Uterus (tissue), 4 donors: ENCODE data around the gene ZNF280A. TPM values are rescaled to one million over a fixed set of nuclear protein-coding genes. Genes with fewer than 3 reads are reported as not detected.
"Not testable (repeated sequence)": the region's sequence is repeated elsewhere in the genome, so short reads cannot be mapped to it uniquely, and the experiment has no call there.

Experiments
- DNase-seq, 2 donors: peaks; one replicate each; pipeline ENCODE4 v3.0.0-alpha.2; 2019 to 2020
- H3K27ac ChIP-seq, 2 donors: fragments of 200-600 bp; sonication (generic); 1 replicate in 1 of 2; 2 replicates in 1 of 2; pipeline ENCODE4 v1.5.1; 2016 to 2018
- H3K27me3 ChIP-seq, 2 donors: fragments of 200-600 bp; sonication (generic); one replicate each; pipeline ENCODE4 v1.5.1; 2018 to 2019; ENCODE audit warnings: control low read depth in 1 of 2
- H3K36me3 ChIP-seq, 2 donors: fragments of 200-600 bp; sonication (generic); one replicate each; pipeline ENCODE4 v1.5.1; 2019; ENCODE audit warnings: control low read depth in 1 of 2
- H3K4me1 ChIP-seq, 2 donors: fragments of 200-600 bp; sonication (generic); one replicate each; pipeline ENCODE4 v1.5.1; 2018 to 2019; ENCODE audit warnings: control low read depth in 1 of 2
- H3K4me3 ChIP-seq, 2 donors: fragments of 200-600 bp; sonication (generic); 1 replicate in 1 of 2; 2 replicates in 1 of 2; pipeline ENCODE4 v1.5.1; 2018 to 2019; ENCODE audit warnings: mild to moderate bottlenecking in 1 of 2
- H3K9me3 ChIP-seq, 2 donors: fragments of 200-600 bp; sonication (generic); one replicate each; pipeline ENCODE4 v1.5.1; 2019; ENCODE audit warnings: control low read depth in 1 of 2
- POLR2A ChIP-seq, 2 donors: fragments of 450-650 bp; IDR thresholded peaks; one replicate each; pipeline ENCODE4 v1.6.1; 2016; ENCODE audit warnings: antibody characterized with exemption in 2 of 2, mild to moderate bottlenecking in 1 of 2, moderate library complexity in 1 of 2
- intact Hi-C: fragments of 100-400 bp; cut with DNase I; formaldehyde crosslinking; loops from one replicate; pipeline ENCODE4 v1.15.1; 2023; ENCODE audit warnings: low total_unique reads
- total RNA-seq, 4 donors: library from RNA; depleted of rRNA in 3 of 4; stranded (reverse); fragments of >200 nt in 3 of 4; gene quantifications; one replicate each; pipeline versions ENCODE4 v1.1.0 to v1.2.4, GENCODE V29; 2014 to 2023
- TF ChIP-seq, protein P1 (sequence below), 4 experiments: fragments of 200-600 bp in 2 of 4; fragments of 450-650 bp in 2 of 4; sonication (generic) in 2 of 4; IDR thresholded peaks; one replicate each; pipeline ENCODE4 v1.5.1; 2016 to 2019; ENCODE audit warnings: antibody characterized with exemption in 4 of 4, mild to moderate bottlenecking in 2 of 4, moderate library complexity in 1 of 4
- donor health status: DM: yes; HTN: yes; CAD: no.

Gene ZNF280A
- total RNA-seq, 4 donors from 2014 or later, result not detected

GRCh38 chr22:22508274-22509176, 11.5 kb downstream of the ZNF280A start, which contains the start of gene ZNF280B:
Gene ZNF280B (minus strand): TSS chr22:22508742. CDS start chr22:22489398, 19,344 bp downstream.
- intact Hi-C loops, result no loop called here
- peak; percentile 16 to 20 for DNase-seq
- TF ChIP-seq, protein P1, sequence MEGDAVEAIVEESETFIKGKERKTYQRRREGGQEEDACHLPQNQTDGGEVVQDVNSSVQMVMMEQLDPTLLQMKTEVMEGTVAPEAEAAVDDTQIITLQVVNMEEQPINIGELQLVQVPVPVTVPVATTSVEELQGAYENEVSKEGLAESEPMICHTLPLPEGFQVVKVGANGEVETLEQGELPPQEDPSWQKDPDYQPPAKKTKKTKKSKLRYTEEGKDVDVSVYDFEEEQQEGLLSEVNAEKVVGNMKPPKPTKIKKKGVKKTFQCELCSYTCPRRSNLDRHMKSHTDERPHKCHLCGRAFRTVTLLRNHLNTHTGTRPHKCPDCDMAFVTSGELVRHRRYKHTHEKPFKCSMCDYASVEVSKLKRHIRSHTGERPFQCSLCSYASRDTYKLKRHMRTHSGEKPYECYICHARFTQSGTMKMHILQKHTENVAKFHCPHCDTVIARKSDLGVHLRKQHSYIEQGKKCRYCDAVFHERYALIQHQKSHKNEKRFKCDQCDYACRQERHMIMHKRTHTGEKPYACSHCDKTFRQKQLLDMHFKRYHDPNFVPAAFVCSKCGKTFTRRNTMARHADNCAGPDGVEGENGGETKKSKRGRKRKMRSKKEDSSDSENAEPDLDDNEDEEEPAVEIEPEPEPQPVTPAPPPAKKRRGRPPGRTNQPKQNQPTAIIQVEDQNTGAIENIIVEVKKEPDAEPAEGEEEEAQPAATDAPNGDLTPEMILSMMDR (IDR thresholded peaks at IDR 0.05), result peak in 3 of 4 experiments; percentile 14 to 45 (median 27)
- TF ChIP-seq POLR2A (IDR thresholded peaks at IDR 0.05), result peak in 1 of 2 donors; percentile 22
- H3K4me1 ChIP-seq, result no peaks in the 10 kb centered on the region
- H3K9me3 ChIP-seq, result peaks cover 0 to 7% of the 10 kb centered on the region in 2 donors
- no peaks in the 10 kb centered on the region for H3K36me3 ChIP-seq
- H3K27me3 ChIP-seq, result no peaks in the 10 kb centered on the region
- no peak within 1 kb of the TSS for H3K27ac ChIP-seq
- peak within 1 kb of the TSS; percentile 37 to 44 for H3K4me3 ChIP-seq

DNA sequence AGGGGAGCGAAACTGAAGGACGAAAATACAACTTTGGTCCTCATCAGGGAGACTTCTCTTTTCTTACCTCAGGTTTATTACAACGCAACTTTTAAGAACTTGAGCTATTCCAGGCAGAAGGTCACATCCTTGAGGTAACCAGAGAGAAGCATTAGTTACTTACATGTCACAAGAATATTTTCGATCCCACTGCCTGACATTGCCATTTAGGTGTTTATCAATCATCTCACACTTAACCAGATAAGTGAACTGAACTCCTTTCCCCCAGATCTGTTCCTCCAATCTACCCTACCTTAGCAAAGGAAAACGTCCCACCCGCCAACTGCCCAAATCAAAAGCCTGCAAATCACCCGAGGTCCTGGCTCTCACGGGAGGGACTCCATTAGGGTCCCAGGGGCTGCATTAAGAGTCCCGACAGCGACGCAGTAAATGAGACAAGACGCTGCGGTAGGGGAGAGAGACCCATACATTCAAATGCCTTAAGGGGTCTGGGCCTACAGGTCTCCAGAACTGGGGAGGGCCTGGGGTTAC, 12.3 kb downstream of the ZNF280A start:
- intact Hi-C loops, result no loop called here
- H3K27ac ChIP-seq, result no peak overlapping the region
- no peak for DNase-seq
- H3K4me1 ChIP-seq, result no peaks in the 10 kb centered on the region
- TF ChIP-seq, protein P1 (IDR thresholded peaks at IDR 0.05), result no peak
- TF ChIP-seq POLR2A (IDR thresholded peaks at IDR 0.05), result no peak
- no peaks in the 10 kb centered on the region for H3K36me3 ChIP-seq
- peaks cover 0 to 7% of the 10 kb centered on the region in 2 donors for H3K9me3 ChIP-seq
- peak overlapping the region; percentile 37 to 44 for H3K4me3 ChIP-seq
- no peaks in the 10 kb centered on the region for H3K27me3 ChIP-seq

DNA sequence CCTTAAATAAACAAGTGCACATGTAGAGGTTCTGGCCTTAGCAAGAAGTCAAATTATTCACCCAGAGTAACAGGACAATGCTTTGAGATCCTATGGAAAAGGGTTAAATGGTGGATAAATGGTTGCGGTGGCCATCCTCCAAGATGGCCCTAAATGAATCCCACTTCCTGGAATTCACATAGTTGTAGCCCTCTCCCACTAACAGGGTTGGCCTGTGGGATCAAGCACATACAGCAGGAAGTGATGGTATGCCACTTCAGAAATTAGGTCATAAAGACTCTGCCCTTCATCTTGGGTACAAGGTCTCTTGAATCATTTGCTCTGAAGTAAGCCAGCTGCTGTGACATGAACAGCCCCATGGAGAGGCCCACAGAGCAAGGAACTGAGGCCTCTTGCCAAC, 13.3 kb downstream of the ZNF280A start:
- Histone ChIP-seq H3K27me3 (no peaks in the 10 kb centered on the region), H3K9me3 (peaks cover 0 to 7% of the 10 kb centered on the region in 2 donors), H3K27ac (no peak overlapping the region), H3K4me3 (no peak overlapping the region), H3K36me3 (no peaks in the 10 kb centered on the region), H3K4me1 (no peaks in the 10 kb centered on the region)
- DNase-seq, result no peak
- TF ChIP-seq, protein P1 (IDR thresholded peaks at IDR 0.05), result no peak
- no peak for TF ChIP-seq POLR2A (IDR thresholded peaks at IDR 0.05)
- intact Hi-C loops, result no loop called here

DNA sequence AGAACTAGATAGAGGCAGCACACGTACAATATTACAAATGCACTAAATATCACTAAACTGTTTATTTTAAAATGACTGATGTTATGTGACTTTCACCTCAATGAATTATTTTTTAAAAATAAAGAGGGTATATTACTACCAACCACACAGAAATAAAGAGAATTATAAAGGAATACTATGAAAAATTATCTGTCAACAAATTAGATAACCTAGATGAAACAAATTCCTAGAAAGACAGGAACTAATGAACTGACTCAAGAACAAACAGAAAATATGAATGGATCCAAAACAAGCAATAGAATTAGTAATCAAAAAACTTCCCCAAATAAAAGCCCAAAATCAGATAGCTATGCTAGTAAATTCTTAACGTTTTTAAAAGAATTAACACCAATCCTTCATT, 21.8 kb downstream of the ZNF280A start:
- no peaks in the 10 kb centered on the region for H3K9me3 ChIP-seq
- H3K36me3 ChIP-seq, result no peaks in the 10 kb centered on the region
- no peaks in the 10 kb centered on the region for H3K4me1 ChIP-seq
- no peak overlapping the region for H3K4me3 ChIP-seq
- no peaks in the 10 kb centered on the region for H3K27me3 ChIP-seq
- no peak for DNase-seq
- intact Hi-C loops, result no loop called here
- no peak for TF ChIP-seq POLR2A (IDR thresholded peaks at IDR 0.05)
- TF ChIP-seq, protein P1 (IDR thresholded peaks at IDR 0.05), result no peak
- H3K27ac ChIP-seq, result no peak overlapping the region

- H3K27me3 ChIP-seq, H3K4me3 ChIP-seq, H3K36me3 ChIP-seq, DNase-seq, intact Hi-C loops, H3K27ac ChIP-seq, H3K4me1 ChIP-seq, H3K9me3 ChIP-seq: not testable (repeated sequence)
These were observed 28.5 kb downstream of the ZNF280A start for GRCh38 chr22:22491589-22491988.
